ENCODE data around the gene DNMT3A.

DNMT3A gene

DNA sequence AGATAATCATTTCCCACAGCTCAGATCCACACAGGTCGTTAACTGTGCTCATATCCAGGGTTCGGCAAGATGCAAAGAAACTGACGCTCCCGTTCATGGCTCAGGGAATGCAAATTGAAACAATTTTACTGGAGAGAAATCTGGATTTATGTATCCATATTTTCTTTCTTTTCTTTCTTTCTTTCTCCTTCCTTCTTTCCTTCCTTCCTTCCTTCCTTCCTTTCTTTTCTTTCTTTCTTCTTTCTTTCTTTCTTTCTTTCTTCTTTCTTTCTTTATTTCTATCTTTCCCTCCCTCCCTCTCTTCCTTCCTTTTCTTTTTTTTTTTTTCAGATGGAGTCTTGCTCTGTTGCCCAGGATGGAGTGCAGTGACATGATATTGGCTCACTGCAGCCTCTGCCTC, 153.3 kb downstream of the DNMT3A start:
- Histone ChIP-seq H3K9me3 (ENCODE audit: insufficient read depth, low read depth, low read length) (no peaks in the 10 kb centered on the region), H3K4me1 (ENCODE audit: insufficient read depth, low read length, poor library complexity, severe bottlenecking) (no peaks in the 10 kb centered on the region), H3K36me3 (ENCODE audit: insufficient read depth, low read length) (no peaks in the 10 kb centered on the region), H3K9ac (ENCODE audit: low read depth, low read length, poor library complexity, severe bottlenecking) (no peak overlapping the region), H4K20me1 (ENCODE audit: insufficient read depth, low read length, poor library complexity, severe bottlenecking) (no peaks in the 10 kb centered on the region), H3K9me2 (replicated peaks; ENCODE audit: low read depth, low read length) (no peaks in the 10 kb centered on the region), H2AFZ (ENCODE audit: low read length) (no peak overlapping the region), H3K4me2 (ENCODE audit: low read depth, low read length, poor library complexity, severe bottlenecking) (no peak overlapping the region), H3K27me3 (ENCODE audit: insufficient read depth, low read length, poor library complexity, severe bottlenecking) (no peaks in the 10 kb centered on the region), H3F3A (ENCODE audit: low read depth) (no peaks in the 10 kb centered on the region), H3K79me2 (ENCODE audit: insufficient read depth, low read length) (no peaks in the 10 kb centered on the region), H3K4me3 (ENCODE audit: low read length, poor library complexity, severe bottlenecking) (no peak overlapping the region)
- TF ChIP-seq, protein P1, sequence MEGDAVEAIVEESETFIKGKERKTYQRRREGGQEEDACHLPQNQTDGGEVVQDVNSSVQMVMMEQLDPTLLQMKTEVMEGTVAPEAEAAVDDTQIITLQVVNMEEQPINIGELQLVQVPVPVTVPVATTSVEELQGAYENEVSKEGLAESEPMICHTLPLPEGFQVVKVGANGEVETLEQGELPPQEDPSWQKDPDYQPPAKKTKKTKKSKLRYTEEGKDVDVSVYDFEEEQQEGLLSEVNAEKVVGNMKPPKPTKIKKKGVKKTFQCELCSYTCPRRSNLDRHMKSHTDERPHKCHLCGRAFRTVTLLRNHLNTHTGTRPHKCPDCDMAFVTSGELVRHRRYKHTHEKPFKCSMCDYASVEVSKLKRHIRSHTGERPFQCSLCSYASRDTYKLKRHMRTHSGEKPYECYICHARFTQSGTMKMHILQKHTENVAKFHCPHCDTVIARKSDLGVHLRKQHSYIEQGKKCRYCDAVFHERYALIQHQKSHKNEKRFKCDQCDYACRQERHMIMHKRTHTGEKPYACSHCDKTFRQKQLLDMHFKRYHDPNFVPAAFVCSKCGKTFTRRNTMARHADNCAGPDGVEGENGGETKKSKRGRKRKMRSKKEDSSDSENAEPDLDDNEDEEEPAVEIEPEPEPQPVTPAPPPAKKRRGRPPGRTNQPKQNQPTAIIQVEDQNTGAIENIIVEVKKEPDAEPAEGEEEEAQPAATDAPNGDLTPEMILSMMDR (conservative IDR thresholded peaks at IDR 0.05; ENCODE audit: low read length), result no peak

DNA sequence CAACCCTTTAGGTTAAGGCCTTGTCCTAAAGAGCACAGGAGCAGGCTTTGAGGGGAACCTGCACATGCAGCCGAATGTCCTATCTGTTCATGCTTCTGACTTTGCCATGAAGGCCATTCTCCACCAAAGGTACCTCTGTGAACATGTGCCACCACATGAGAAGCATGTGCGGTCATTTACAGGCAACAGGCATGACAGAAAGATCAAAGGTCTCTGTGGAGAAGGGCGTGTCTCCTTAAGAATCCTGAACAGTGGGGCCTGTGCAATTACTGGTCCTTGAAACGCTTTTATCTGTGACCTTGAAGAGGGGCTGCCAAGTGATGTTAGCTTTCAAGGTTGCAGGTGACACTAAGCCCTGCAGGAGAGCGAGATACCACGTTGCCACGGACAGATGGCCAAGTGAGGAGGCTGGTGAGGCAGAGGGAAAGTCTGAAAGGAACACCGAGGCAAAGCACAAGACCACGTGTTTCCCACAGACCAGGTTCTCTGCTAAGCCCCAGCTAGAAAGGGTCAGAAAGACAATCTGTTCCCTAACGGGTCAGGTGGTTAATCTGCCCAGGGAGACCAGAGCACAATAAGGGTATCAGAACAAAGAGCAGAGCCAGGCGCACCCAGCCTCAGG, 153.9 kb downstream of the DNMT3A start:
- H3K36me3 ChIP-seq (ENCODE audit: insufficient read depth, low read length), result no peaks in the 10 kb centered on the region
- no peak overlapping the region for H3K4me2 ChIP-seq (ENCODE audit: low read depth, low read length, poor library complexity, severe bottlenecking)
- H3K79me2 ChIP-seq (ENCODE audit: insufficient read depth, low read length), result no peaks in the 10 kb centered on the region
- TF ChIP-seq, protein P1 (conservative IDR thresholded peaks at IDR 0.05; ENCODE audit: low read length), result no peak
- no peak for TF ChIP-seq EZH2phosphoT487 (IDR thresholded peaks at IDR 0.05; ENCODE audit: borderline replicate concordance)
- no peak overlapping the region for H3K9ac ChIP-seq (ENCODE audit: low read depth, low read length, poor library complexity, severe bottlenecking)
- no peaks in the 10 kb centered on the region for H3F3A ChIP-seq (ENCODE audit: low read depth)
- no peak overlapping the region for H2AFZ ChIP-seq (ENCODE audit: low read length)
- H3K4me1 ChIP-seq (ENCODE audit: insufficient read depth, low read length, poor library complexity, severe bottlenecking), result no peaks in the 10 kb centered on the region
- H3K9me3 ChIP-seq (ENCODE audit: insufficient read depth, low read depth, low read length), result no peaks in the 10 kb centered on the region
- no peaks in the 10 kb centered on the region for H3K27me3 ChIP-seq (ENCODE audit: insufficient read depth, low read length, poor library complexity, severe bottlenecking)
- no peaks in the 10 kb centered on the region for H4K20me1 ChIP-seq (ENCODE audit: insufficient read depth, low read length, poor library complexity, severe bottlenecking)
- H3K9me2 ChIP-seq (replicated peaks; ENCODE audit: low read depth, low read length), result no peaks in the 10 kb centered on the region
- no peak overlapping the region for H3K4me3 ChIP-seq (ENCODE audit: low read length, poor library complexity, severe bottlenecking)

DNA sequence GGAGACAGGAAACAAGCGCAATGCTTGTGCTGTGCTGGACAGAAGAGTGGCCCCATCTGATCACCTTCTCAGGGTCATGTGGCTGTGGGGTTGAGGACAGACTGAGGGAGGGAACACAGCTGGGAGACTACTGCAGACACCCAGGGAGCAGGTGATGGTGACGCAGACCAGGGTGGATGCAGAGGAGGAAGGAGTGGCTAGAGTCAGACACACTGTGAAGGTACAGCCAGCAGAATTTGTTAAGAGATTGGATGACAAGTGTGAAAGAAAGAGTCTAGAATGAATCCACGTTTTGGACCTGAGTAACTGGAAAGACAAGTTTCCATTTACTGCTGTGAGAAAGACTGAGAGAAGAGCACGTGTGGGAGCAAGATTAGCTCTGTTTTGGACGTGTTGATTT, 157.5 kb downstream of the DNMT3A start:
- Histone ChIP-seq H3K79me2 (ENCODE audit: insufficient read depth, low read length) (no peaks in the 10 kb centered on the region), H3K4me2 (ENCODE audit: low read depth, low read length, poor library complexity, severe bottlenecking) (no peak overlapping the region), H3K4me1 (ENCODE audit: insufficient read depth, low read length, poor library complexity, severe bottlenecking) (no peaks in the 10 kb centered on the region), H3K9ac (ENCODE audit: low read depth, low read length, poor library complexity, severe bottlenecking) (no peak overlapping the region), H3K27me3 (ENCODE audit: insufficient read depth, low read length, poor library complexity, severe bottlenecking) (no peaks in the 10 kb centered on the region), H3F3A (ENCODE audit: low read depth) (no peaks in the 10 kb centered on the region), H3K9me2 (replicated peaks; ENCODE audit: low read depth, low read length) (no peaks in the 10 kb centered on the region), H3K36me3 (ENCODE audit: insufficient read depth, low read length) (no peaks in the 10 kb centered on the region), H3K4me3 (ENCODE audit: low read length, poor library complexity, severe bottlenecking) (no peak overlapping the region), H4K20me1 (ENCODE audit: insufficient read depth, low read length, poor library complexity, severe bottlenecking) (no peaks in the 10 kb centered on the region), H2AFZ (ENCODE audit: low read length) (no peak overlapping the region), H3K9me3 (ENCODE audit: insufficient read depth, low read depth, low read length) (no peaks in the 10 kb centered on the region)
- no peak for TF ChIP-seq EZH2phosphoT487 (IDR thresholded peaks at IDR 0.05; ENCODE audit: borderline replicate concordance)
- TF ChIP-seq, protein P1 (conservative IDR thresholded peaks at IDR 0.05; ENCODE audit: low read length), result no peak

Measured in Loucy (cell line).